ENCODE data around the gene ADNP2.

Gene ADNP2, protein sequence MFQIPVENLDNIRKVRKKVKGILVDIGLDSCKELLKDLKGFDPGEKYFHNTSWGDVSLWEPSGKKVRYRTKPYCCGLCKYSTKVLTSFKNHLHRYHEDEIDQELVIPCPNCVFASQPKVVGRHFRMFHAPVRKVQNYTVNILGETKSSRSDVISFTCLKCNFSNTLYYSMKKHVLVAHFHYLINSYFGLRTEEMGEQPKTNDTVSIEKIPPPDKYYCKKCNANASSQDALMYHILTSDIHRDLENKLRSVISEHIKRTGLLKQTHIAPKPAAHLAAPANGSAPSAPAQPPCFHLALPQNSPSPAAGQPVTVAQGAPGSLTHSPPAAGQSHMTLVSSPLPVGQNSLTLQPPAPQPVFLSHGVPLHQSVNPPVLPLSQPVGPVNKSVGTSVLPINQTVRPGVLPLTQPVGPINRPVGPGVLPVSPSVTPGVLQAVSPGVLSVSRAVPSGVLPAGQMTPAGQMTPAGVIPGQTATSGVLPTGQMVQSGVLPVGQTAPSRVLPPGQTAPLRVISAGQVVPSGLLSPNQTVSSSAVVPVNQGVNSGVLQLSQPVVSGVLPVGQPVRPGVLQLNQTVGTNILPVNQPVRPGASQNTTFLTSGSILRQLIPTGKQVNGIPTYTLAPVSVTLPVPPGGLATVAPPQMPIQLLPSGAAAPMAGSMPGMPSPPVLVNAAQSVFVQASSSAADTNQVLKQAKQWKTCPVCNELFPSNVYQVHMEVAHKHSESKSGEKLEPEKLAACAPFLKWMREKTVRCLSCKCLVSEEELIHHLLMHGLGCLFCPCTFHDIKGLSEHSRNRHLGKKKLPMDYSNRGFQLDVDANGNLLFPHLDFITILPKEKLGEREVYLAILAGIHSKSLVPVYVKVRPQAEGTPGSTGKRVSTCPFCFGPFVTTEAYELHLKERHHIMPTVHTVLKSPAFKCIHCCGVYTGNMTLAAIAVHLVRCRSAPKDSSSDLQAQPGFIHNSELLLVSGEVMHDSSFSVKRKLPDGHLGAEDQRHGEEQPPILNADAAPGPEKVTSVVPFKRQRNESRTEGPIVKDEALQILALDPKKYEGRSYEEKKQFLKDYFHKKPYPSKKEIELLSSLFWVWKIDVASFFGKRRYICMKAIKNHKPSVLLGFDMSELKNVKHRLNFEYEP

DNA sequence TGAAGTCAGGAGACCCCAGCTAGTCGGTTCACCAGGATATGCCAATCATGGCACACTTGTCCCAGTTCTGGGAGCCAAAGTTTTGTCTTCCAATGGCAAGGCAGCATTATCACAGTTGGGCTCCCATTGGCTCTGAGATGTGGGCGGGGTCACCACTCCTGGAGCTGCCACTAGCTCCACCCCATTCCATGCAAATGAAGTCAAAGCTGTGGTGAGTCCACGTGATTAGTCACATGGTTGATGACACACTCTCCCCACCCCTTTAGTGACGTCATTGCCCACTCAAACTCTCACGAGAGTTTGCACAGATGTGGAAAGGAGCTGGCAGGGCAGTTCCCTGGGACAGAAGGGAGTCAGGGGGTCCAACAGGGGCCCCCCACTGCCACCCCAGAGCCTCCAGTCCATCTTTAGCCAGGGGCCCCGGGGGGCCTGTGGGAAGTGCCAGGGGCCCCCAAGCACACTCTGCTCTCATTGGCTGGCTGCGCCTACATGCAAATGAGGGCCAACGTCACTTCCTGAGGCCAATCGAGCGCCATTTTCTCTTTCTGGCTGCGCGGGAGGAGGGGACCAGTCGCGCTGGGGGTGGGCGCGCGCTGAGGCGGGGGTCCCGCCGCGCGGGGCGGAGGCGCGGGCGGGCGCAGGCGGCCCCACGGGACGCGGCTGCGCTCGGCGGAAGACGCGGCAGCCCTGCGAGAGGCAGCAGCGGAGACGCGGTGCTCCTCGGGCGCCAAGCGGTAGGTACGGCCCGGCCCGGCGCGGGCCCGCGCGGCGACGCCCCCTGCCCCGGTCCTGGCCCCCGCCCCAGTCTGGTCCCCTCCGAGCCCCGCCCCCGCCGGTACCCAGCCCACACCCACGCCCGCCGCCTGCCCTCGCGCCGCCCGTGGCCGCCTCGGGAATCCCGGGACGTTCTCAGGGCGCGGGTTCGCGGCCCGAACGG, at the start of gene ADNP2:
Gene ADNP2, plus strand, starts transcription at position 524 of the 937 bp plus-strand sequence. CDS start 8,281 bp downstream, outside the sequence.
- DNase-seq (ENCODE audit: low read depth in 2 of 2), result peak; percentile 78 to 84

DNA sequence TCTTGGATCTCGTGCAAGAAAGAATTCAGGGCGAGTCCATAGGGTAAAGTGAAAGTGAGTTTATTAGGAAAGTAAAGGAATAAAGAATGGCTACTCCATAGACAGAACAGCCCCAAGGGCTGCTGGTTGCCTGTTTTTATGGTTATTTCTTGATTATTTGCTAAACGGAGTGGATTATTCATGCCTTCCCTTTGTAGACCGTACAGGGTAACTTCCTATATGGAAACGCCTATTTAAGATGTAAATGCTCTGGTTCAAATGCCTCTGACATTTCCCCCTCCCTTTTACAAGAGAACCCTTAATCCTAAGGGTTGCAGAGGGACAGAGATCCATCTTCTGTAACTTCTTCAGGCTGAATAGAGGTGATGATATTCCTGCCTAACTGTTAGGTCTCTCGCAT, 49.1 kb upstream of the ADNP2 start:
- no peak for DNase-seq (ENCODE audit: low read depth in 2 of 2)

DNA sequence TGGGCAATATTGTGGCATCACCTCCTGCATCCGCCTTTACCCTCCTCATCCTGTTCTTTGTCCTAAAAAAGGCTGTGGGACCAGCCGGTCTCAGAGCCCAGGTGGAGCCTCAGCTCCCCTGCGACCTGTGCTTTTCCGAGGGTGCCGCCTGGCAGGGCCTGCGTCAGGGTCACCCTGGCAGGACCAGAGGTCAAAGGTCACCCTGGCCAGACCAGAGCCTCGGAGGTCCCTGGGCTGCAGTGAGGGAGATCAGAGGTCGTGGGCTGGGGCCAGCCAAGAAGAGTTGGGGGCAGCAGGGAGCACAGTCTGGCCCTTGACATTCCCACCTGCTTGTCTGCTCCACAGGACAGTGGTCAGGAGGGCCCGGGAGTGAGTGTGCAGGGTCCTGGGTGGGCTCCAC, 43.4 kb upstream of the ADNP2 start:
- DNase-seq (ENCODE audit: low read depth in 2 of 2), result no peak

DNA sequence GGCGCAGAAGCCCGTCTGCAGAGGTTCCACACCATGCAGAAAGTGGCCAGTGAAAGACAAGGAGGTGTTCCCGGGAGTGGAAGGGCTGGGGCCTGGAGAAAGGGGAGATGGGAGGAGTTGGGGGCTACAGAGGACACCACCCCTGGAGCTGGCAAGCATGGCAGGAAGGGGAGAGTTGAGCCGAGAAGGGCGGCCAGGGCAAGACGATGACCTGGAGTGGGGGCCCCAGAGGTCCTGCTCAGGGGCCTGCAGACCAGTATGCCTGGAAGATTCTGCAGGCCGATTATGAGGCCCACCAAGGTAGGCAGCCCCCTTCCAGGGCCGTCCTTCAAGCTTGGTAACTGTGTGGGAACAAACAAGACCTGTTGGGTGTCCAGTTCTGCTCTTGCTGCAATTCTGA, 41.7 kb upstream of the ADNP2 start:
- no peak for DNase-seq (ENCODE audit: low read depth in 2 of 2)

DNA sequence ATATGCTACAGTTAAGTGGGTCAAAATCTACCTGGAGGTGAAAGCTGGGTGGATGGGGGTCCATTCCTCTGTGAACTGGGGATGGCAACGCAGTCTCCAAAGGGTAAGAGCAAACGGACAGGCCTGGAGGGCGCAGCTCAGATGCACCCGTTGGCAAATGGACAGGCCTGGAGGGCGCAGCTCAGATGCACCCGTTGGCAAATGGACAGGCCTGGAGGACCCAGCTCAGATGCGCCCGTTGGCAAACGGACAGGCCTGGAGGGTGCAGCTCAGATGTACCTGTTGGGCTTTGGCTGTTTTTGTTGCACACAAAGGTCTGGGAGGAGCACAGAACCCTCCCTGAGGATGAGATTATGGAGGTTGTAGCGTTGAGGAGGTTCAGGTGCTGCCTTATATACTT, 41.2 kb upstream of the ADNP2 start:
- no peak for DNase-seq (ENCODE audit: low read depth in 2 of 2)

DNA sequence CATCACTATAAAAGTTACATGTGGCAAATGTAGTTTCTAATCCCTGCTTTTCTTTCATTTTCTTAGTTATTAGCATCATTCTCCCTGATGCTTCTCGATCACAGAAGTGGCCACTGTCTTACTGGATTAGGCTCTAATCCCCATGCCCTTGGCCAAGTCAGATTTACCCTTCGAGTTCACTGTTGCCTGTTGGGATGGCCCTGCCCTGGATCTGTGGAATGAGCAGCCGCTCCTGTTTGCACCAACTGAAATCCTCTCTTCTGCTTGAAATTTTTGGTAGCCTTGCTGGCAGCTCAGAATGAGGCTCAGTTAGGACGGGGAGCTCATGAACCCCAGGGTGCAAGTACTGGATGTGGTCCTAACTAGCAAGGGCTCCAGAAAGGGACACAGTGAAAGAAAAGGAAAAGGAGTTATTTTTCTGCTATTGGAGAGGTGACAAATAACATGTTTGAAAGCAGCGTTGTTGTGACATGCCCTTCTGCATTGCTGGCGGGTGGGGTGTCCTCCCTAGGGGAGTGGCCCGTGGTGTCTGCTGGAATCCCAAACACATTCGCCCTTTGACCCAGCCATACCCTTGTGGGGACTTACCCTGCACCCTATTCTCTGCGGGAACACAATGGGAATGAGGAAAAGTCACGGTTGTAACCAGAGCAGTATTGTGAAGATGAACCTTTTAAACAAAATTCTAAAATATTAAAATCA, 40.3 kb upstream of the ADNP2 start:
- DNase-seq (ENCODE audit: low read depth in 2 of 2), result no peak

DNA sequence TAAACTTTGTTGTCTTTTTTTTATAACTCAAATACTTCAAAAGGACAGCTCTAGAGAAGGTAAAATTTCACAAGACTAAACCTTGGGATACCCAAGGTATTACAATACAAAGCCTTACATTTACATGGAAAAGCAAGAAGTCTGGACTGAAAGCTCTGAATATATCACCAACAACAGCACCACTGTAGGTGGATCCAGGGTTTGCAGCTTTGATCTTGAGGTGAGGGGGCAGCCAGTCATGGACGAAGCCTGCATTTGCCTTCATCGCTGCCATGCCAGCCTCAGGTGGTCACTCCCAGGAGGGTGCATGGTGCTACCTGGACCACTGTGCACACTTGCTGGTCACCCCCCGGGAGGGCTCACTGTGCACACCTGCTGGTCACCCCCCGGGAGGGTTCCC, 38.2 kb upstream of the ADNP2 start:
- no peak for DNase-seq (ENCODE audit: low read depth in 2 of 2)

DNA sequence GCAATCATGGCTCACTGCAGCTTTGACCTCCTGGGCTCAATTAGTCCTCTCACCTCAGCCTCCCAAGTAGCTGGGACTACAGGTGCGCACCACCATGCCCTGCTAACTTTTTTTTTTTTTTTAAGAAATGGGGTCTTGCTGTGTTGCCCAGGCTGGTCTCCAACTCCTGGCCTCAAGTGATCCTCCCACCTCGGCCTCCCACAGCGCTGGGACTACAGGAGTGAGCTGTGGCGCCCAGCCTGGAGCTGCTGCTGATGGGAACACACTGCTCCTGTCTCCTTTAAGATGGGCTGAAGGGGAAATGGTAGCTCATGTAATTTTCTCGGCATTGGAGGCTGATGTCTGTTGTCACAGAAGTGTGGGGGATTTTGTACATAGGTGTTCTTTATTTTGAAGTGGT, 34.9 kb upstream of the ADNP2 start:
- DNase-seq (ENCODE audit: low read depth in 2 of 2), result no peak

DNA sequence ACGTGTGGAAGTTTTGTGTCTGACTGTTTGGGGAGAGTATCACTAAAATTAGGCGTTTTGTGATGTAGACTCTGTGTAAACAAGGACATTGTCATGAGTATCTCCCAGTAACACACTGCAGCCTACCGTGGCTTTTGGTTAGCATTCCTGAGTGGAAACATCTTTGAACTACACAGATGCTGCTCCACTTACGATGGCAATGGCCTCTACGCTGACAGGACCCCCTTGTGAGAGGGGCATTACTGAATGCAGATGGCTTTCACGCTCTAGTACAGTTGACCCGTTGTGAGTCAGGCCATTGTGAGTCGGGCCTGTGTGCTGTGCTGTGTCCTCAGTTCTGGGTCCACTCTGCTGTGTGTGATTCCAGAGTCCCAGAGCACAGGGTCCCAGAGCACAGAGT, 34.4 kb upstream of the ADNP2 start:
- DNase-seq (ENCODE audit: low read depth in 2 of 2), result no peak

DNA sequence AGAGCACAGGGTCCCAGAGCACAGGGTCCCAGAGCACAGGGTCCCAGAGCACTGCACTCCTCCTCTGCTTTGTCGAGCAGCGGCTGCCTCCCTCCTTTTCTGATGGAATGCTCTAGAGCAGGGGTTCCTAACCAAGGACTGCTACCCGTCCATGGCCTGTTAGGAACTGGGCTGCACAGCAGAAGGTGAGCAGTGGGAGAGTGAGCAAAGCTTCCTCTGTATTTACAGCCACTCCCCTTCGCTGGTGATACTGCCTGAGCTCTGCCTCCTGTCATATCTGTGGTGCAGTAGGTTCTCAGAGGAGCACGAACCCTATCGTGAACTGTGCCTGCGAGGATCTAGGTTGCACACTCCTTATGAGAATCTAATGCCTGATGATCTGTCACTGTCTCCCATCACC, 33.1 kb upstream of the ADNP2 start:
- DNase-seq (ENCODE audit: low read depth in 2 of 2), result no peak

DNA sequence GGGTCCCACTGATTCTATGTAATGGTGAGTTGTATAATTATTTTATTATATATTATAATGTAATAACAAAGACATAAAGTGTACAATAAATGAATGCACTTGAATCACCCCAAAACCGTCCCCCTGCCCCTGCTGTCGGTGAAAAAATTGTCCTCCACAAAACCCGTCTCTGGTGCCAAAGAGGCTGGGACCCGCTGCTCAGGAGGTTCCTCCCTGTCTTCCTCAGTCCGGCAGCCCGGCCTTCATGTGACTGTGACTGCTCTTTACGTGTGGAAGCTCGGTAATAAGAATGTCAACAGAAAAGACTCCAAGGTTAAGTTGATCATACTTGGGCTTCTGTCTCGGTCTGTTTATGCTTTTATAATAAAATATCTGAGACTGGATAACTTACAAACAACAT, 32.7 kb upstream of the ADNP2 start:
- DNase-seq (ENCODE audit: low read depth in 2 of 2), result no peak

DNA sequence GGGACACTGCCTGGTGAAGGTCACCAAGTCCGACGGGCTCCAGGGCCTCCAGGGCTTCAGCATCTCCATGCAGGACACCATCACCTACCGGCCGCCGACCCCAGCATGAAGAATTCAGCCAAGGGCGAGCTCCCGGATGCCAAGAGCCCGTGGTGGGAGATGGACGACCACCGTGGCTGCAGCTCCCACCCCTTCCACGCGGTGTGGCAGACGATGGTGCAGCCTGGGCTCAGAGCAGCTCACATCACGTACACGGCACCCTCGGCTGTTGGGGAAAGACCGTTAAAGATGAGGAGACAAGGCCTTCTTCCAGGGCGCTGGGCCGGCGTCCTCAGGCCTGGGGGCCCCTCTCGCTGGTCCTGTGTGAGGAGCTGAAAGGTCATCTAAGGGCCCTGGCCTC, 31.2 kb upstream of the ADNP2 start:
- no peak for DNase-seq (ENCODE audit: low read depth in 2 of 2)

DNA sequence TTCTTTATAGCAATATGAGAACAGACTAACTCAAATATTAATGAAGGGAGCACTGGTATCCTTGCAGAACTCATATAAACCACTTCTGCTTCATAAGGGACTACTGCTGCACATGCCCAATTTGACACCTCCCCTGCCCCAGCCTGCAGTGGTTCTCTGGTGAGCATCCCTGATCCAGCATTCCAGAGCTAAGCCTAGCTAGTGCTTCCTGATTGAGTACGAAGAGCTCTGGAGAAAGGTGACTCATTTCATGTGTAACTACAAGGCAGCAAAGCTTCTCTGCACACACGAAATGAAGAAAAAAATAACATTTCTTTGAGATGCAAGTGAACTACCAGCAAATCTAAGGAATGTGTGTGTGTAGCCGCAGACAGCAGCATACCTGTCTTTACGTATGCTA, 22.8 kb upstream of the ADNP2 start:
- DNase-seq (ENCODE audit: low read depth in 2 of 2), result no peak

DNA sequence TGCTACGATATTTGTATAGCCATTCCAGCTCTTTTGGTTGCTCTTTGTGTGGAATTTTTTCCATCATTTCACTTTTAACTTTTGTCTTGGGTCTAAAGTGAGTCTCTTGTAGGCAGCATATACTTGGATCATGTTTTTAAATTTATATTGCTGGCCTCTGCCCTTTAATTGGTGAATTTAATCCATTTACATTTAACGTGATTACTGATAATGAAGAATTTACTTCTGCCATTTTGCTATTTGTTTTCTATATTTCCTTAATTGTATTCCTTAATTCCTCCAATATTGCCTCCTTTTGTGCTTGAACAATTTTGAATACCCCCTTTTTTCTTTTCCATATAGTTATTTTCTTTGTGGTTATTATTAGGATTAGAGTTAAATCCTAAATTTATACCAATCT, 21.0 kb upstream of the ADNP2 start:
- DNase-seq (ENCODE audit: low read depth in 2 of 2), result no peak

DNA sequence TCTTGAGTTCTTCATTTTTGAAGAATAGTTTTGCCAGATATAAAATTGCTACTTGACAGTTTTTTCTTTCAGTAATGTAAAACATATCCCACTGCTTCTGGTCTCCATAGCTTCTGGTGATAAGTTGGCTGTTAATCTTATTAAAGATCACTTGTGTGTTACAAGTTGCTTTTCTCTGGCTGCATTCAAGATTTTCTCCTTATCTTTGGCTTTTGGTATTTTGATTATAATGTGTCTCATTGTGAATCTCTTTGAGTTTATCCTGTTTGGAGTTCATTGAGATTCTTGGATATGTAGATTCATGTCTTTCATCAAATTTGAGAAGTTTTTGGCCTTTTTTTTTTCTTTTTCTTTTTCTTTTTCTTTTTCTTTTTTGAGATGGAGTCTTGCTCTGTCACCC, 20.2 kb upstream of the ADNP2 start:
- DNase-seq (ENCODE audit: low read depth in 2 of 2), result no peak

DNA sequence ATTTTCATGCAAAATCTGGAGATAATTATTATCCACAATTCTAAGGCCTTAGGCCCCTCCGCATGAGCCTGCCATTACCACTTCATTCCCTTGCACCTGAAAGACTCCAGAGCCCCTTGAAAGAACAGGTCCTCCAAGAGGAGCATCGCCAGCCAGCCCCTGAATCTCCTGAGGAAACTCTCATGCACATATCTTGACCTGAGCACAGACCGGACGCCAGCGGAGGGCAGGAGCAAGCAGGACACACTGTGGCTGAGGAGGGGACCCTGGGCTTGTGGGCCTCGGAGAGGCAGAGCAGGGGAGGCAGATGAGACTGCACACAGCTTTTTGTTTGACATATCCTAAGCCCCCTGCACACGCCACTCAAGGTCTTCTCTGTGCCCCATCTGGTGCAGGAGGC, 13.6 kb upstream of the ADNP2 start:
- no peak for DNase-seq (ENCODE audit: low read depth in 2 of 2)

DNA sequence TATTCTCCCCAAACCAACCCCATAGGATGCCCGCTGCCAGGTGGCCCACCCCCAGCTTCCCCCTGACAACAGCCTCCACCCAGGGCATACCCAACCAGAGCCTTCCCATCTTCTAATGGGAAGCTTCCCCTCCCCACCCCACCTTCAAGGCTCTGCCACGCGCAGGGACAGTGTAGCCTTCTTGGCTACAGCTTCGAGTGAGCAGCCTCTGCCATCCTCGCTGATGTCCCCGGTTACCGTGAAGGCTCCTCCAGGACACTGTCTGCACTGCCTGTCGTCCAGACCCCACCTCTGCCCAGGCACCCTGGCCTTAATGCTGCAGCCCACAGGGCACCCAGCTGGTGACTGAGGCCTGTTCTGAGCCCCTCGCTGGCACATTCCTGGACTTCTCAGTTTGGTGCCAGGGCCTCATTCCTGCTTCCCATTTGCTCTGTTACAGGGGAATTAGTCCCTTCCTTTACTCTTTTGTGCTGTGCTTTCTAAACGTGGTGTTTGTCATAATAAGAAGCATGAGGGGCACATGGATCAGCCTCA, 13.0 kb upstream of the ADNP2 start:
- no peak for DNase-seq (ENCODE audit: low read depth in 2 of 2)

DNA sequence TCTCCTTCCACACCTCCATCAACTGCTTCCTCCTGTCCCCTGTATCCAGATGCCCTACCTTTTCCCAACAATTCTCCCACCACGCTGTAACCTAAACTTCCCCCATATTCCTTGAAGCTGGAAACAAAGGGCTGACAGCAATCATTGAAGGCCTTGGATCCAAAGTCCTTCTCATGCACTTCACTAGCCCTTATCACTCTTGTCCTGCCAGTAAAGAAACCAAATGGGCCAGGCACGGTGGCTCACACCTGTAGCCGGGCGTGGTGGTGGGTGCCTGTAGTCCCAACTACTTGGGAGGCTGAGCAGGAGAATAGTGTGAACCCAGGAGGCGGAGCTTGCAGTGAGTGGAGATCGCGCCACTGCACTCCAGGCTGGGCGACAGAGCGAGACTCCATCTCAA, 11.9 kb upstream of the ADNP2 start:
- DNase-seq (ENCODE audit: low read depth in 2 of 2), result no peak

DNA sequence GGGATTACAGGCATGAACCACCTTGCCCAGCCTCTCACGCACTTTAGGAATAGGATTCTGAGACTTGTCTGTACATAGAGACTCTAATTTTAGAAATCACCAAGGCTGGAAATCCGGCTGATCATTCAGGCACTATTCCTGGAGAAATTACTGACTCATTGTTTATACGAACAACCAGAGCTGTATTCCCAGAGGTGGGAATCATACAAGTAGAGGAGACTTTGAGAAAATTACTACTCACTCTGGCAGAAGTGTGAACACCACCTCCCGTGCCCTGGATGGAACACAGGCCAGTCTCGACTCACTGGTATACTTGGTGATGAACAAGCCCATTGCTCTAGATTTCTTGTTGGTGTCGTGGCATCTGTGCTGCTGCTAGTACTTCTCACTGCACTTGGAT, 5.8 kb upstream of the ADNP2 start:
- DNase-seq (ENCODE audit: low read depth in 2 of 2), result peak; percentile 20 to 29

DNA sequence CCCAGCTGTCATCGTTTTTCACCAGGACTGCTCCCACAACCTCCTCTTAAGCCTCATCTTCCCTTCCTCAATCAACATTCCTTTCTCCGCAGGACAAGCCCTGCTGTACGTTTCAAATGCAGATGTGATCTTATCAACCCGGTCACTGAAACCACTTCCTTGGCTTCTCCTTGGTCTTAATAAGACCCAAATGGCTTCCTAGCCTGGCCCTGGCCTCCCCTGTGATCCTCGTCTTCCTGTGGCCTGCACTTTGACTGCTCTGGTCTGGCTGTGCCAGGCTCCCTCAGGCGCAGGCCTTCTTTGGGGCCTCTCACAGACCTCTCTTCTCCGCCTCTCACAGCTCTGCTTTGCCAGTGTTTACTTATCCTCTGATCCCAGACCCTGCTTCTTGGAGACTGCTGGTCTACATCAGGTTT, 4.7 kb upstream of the ADNP2 start:
- no peak for DNase-seq (ENCODE audit: low read depth in 2 of 2)

Data from fibroblast of skin of left biceps (primary cell).